ENCODE data around the gene NOBOX. TPM values are rescaled to one million over a fixed set of nuclear protein-coding genes. Genes with fewer than 3 reads are reported as not detected.
A peak's percentile ranks its signal among the peaks of the same experiment; 100 is the strongest.
"Not testable (repeated sequence)": the region's sequence is repeated elsewhere in the genome, so short reads cannot be mapped to it uniquely, and the experiment has no call there.

Gene NOBOX
- total RNA-seq, 2 donors from 2014 or later = not detected

GRCh38 chr7:144437370-144438191, 34.1 kb upstream of the NOBOX start:
- H3K9me3 ChIP-seq = no peaks in the 10 kb centered on the region
- no peak for DNase-seq (ENCODE audit: low spot score)
- TF ChIP-seq, protein P1, sequence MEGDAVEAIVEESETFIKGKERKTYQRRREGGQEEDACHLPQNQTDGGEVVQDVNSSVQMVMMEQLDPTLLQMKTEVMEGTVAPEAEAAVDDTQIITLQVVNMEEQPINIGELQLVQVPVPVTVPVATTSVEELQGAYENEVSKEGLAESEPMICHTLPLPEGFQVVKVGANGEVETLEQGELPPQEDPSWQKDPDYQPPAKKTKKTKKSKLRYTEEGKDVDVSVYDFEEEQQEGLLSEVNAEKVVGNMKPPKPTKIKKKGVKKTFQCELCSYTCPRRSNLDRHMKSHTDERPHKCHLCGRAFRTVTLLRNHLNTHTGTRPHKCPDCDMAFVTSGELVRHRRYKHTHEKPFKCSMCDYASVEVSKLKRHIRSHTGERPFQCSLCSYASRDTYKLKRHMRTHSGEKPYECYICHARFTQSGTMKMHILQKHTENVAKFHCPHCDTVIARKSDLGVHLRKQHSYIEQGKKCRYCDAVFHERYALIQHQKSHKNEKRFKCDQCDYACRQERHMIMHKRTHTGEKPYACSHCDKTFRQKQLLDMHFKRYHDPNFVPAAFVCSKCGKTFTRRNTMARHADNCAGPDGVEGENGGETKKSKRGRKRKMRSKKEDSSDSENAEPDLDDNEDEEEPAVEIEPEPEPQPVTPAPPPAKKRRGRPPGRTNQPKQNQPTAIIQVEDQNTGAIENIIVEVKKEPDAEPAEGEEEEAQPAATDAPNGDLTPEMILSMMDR (IDR thresholded peaks at IDR 0.05) = peak; percentile 25 to 61

DNA sequence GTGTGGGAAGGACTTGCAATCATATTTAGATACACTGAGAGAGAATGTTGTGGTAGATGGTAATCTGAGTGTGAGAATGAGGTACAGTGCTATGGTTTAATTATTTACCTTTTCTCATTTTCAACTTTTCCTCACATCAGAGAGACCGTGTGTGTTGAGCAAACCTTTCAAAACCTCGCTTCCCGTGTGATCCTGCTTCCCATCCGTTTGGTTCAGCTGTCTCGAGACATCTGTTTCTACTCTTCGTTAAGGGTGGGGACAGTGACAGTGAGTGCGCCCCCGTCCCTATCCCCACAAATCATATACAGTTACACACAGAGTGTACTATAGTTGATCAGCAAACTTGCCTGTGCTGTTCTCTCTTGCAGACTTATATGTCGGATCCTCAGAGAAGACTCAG, 33.0 kb upstream of the NOBOX start:
- no peak for DNase-seq (ENCODE audit: low spot score)
- no peak overlapping the region for H3K27ac ChIP-seq
- TF ChIP-seq, protein P1 (IDR thresholded peaks at IDR 0.05) = no peak
- no peaks in the 10 kb centered on the region for H3K4me1 ChIP-seq
- H3K27me3 ChIP-seq = no peaks in the 10 kb centered on the region
- no peaks in the 10 kb centered on the region for H3K9me3 ChIP-seq
- H3K4me3 ChIP-seq = no peak overlapping the region
- H3K36me3 ChIP-seq = no peaks in the 10 kb centered on the region

More at GRCh38 chr7:144437370-144438191, 34.1 kb upstream of the NOBOX start:
- Histone ChIP-seq H3K4me3 (no peak overlapping the region), H3K27me3 (no peaks in the 10 kb centered on the region), H3K36me3 (no peaks in the 10 kb centered on the region), H3K27ac (no peak overlapping the region), H3K4me1 (no peaks in the 10 kb centered on the region)

DNA sequence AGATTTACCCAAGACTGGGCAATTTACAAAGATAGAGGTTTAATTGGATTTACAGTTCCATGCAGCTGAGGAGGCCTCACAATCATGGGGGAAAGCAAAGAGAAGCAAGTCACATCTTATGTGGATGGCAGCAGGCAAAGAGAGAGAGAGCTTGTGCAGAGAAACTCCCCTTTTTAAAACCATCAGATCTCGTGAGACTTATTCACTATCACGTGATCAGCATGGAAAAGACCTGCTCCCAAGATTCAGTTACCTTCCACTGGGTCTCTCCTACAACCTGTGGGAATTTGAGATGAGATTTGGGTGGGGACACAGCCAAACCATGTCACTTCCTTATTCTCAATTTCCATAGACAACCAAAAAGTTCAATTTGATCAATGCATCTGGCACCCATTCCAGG, 24.9 kb upstream of the NOBOX start:
- Histone ChIP-seq H3K4me3 (no peak overlapping the region), H3K36me3 (no peaks in the 10 kb centered on the region), H3K4me1 (no peaks in the 10 kb centered on the region), H3K9me3 (peaks cover 0 to 5% of the 10 kb centered on the region in 2 donors), H3K27me3 (no peaks in the 10 kb centered on the region), H3K27ac (no peak overlapping the region)
- no peak for DNase-seq (ENCODE audit: low spot score)
- TF ChIP-seq, protein P1 (IDR thresholded peaks at IDR 0.05) = no peak

GRCh38 chr7:144427539-144427938, 24.0 kb upstream of the NOBOX start:
- DNase-seq (ENCODE audit: low spot score); H3K27ac ChIP-seq; H3K27me3 ChIP-seq: not testable (repeated sequence)

GRCh38 chr7:144418931-144419330, 15.4 kb upstream of the NOBOX start:
- H3K4me1 ChIP-seq; H3K27me3 ChIP-seq; H3K4me3 ChIP-seq; H3K27ac ChIP-seq; DNase-seq (ENCODE audit: low spot score); H3K9me3 ChIP-seq; H3K36me3 ChIP-seq: not testable (repeated sequence)

More at GRCh38 chr7:144427539-144427938, 24.0 kb upstream of the NOBOX start:
- not testable (repeated sequence) for H3K4me1 ChIP-seq, H3K9me3 ChIP-seq, H3K4me3 ChIP-seq, H3K36me3 ChIP-seq

GRCh38 chr7:144416341-144416740, 12.8 kb upstream of the NOBOX start:
- no peaks in the 10 kb centered on the region for H3K9me3 ChIP-seq
- H3K27me3 ChIP-seq = no peaks in the 10 kb centered on the region
- no peak for DNase-seq (ENCODE audit: low spot score)
- TF ChIP-seq, protein P1 (IDR thresholded peaks at IDR 0.05) = no peak
- H3K4me1 ChIP-seq = no peaks in the 10 kb centered on the region
- no peaks in the 10 kb centered on the region for H3K36me3 ChIP-seq
- no peak overlapping the region for H3K4me3 ChIP-seq
- H3K27ac ChIP-seq = no peak overlapping the region

DNA sequence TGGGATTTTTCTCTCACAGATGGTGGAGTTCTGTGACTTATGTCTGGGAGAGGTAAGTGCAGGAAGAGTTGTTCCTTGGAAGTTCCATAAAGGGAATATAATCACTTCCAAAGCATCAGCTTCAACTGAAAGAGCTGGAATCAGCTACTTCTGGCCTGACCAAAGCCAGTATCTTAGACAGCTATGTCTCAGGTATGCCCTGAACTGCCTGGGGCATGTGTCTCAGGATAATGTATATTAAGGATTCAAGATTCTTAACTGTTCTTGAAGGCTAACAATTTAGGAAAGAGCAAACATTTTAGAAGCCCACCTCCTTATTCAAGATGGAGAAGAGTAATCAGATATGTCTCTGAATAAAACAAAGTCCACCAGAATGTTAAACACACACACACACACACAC, 12.4 kb upstream of the NOBOX start:
- Histone ChIP-seq H3K9me3 (no peaks in the 10 kb centered on the region), H3K27ac (no peak overlapping the region), H3K4me3 (no peak overlapping the region), H3K27me3 (no peaks in the 10 kb centered on the region), H3K4me1 (no peaks in the 10 kb centered on the region), H3K36me3 (no peaks in the 10 kb centered on the region)
- TF ChIP-seq, protein P1 (IDR thresholded peaks at IDR 0.05) = no peak
- no peak for DNase-seq (ENCODE audit: low spot score)
